ENCODE measurements around the gene TUBB6.

The TUBB6 gene

GRCh38 chr18:12302391-12303147 is 5.5 kb upstream of the TUBB6 start:
- Histone ChIP-seq H3K4me1 (no peaks in the 10 kb centered on the region), H3K4me3 (ENCODE audit: low read depth, low read length) (no peak overlapping the region), H3K9me3 (no peaks in the 10 kb centered on the region), H3K27me3 (no peaks in the 10 kb centered on the region), H3K36me3 (no peaks in the 10 kb centered on the region)
- no peak for DNase-seq
- no peak for TF ChIP-seq CTCF (IDR thresholded peaks at IDR 0.05; ENCODE audit: low read depth, low read length)

GRCh38 chr18:12304351-12305210 is 3.5 kb upstream of the TUBB6 start:
- no peak overlapping the region for H3K4me3 ChIP-seq (ENCODE audit: low read depth, low read length)
- H3K9me3 ChIP-seq = no peaks in the 10 kb centered on the region
- no peak for DNase-seq
- no peaks in the 10 kb centered on the region for H3K4me1 ChIP-seq
- no peak for TF ChIP-seq CTCF (IDR thresholded peaks at IDR 0.05; ENCODE audit: low read depth, low read length)
- no peaks in the 10 kb centered on the region for H3K36me3 ChIP-seq
- no peaks in the 10 kb centered on the region for H3K27me3 ChIP-seq

- no peaks in the 10 kb centered on the region for H3K4me1 ChIP-seq
- DNase-seq = no peak
- no peaks in the 10 kb centered on the region for H3K27me3 ChIP-seq
- H3K9me3 ChIP-seq = no peaks in the 10 kb centered on the region
- H3K36me3 ChIP-seq = no peaks in the 10 kb centered on the region
- no peak for TF ChIP-seq CTCF (IDR thresholded peaks at IDR 0.05; ENCODE audit: low read depth, low read length)
- H3K4me3 ChIP-seq (ENCODE audit: low read depth, low read length) = no peak overlapping the region
Measured at GRCh38 chr18:12305211-12305610, 2.8 kb upstream of the TUBB6 start.

GRCh38 chr18:12305930-12306629 is 2.0 kb upstream of the TUBB6 start:
- DNase-seq = no peak
- Histone ChIP-seq H3K4me1 (no peaks in the 10 kb centered on the region), H3K9me3 (no peaks in the 10 kb centered on the region), H3K36me3 (no peaks in the 10 kb centered on the region), H3K27me3 (no peaks in the 10 kb centered on the region), H3K4me3 (ENCODE audit: low read depth, low read length) (no peak overlapping the region)
- TF ChIP-seq CTCF (IDR thresholded peaks at IDR 0.05; ENCODE audit: low read depth, low read length) = no peak

GRCh38 chr18:12306752-12307700 is 1.0 kb upstream of the TUBB6 start:
- Histone ChIP-seq H3K4me1 (no peaks in the 10 kb centered on the region), H3K36me3 (peaks cover 4% of the 10 kb centered on the region), H3K27me3 (no peaks in the 10 kb centered on the region), H3K4me3 (ENCODE audit: low read depth, low read length) (no peak overlapping the region), H3K9me3 (no peaks in the 10 kb centered on the region)
- TF ChIP-seq CTCF (IDR thresholded peaks at IDR 0.05; ENCODE audit: low read depth, low read length) = no peak
- no peak for DNase-seq

Measured in BE2C (cell line).